NCI-H748 (cell line): ENCODE data around the gene LST1.
A peak's percentile ranks its signal among the peaks of the same experiment; 100 is the strongest.

Experiments
- DNase-seq: peaks from one replicate; lab custom pipeline; 2025; ENCODE audit not compliant: unreplicated experiment; lab: John Stamatoyannopoulos, UW

The LST1 gene

DNA sequence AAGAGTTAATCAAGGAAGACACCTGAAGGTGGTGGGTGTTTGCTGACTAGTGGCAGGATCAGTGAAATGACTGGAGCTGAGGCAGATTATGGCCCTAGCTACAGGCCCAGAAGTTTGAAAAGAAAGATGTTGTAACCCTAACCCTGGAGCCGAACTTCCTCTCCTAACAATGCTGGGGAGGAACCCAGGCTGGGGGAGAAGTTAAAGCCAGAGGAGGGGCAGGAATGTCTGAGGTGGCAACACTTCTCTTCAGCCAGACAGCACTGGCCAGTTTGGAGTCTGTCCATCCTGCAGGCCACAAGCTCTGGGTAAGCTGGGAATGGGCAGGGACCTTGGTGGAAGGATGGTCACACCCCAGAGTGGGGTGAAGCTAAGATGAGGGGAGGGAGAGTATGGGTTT is at the start of gene LST1:
Gene LST1, plus strand, starts transcription at position 270 of the 400 bp plus-strand sequence. CDS start 1,023 bp downstream, outside the sequence.
- no peak for DNase-seq

GRCh38 chr6:31538805-31539400 is 47.2 kb upstream of the LST1 start:
- no peak for DNase-seq

DNA sequence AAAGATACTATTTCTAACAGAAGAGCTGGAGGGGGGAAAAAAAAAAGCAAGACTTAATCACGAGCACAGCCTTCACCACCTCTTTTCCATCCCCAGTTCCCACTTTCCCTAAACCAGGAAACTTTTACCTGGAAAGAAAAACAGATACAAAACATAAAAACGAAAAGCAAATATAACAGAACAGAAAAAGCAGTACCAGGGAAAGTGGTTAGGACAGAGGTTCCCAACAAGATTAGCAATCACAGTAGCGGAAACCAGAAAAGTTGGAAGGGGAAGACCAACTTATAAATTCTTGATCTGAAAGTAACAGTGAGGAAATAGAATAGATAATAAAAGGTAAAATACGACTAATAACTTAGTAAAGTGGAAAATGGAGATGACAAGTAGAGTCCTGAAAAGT is 45.4 kb upstream of the LST1 start:
- DNase-seq: no peak

GRCh38 chr6:31541059-31541657 is 44.9 kb upstream of the LST1 start:
- DNase-seq: peak; percentile 80

DNA sequence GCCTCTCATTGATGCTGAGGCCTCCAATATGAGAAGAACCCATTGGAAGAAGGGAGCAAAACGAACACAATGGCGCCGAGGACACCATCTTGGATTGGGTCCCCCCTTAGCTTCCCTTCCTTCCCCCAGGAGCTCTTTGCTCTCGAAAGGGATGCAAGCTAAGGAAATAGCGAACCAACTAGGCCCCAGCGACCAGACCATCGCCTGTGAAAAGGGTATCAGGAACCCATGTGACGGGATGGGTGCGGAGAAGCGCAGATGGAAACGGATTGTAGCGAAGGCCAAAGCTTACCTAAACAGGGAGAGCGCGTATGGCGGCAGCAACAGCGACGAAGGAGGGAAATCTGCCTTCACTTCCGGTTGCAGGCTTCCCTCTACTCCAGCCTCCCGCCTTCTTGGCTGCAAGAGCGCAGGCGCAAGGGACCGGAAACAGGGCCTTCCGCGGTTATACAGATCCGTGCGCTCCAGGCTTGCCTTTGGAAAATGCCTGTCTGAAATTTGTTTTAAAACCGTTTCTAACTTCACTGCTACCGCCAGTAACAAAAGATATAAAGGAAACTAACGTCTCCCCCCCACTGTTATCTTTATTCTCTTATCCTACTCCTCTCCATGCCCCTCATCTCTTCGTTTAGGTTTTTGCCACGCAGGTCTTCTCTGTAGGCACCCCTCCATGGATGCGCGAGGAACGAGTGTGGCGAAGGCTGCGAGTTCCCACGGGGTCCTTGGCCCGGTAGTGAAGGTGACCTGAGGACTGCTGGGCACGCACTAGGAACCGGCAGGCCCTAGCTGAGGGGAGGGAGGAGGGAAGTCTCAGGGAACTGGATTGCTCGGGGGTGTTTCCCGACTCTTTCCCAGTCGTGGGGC is 44.2 kb upstream of the LST1 start, which contains the start of gene DDX39B:
Gene DDX39B, minus strand, starts transcription at position 346 of the 864 bp plus-strand sequence. CDS start 1,471 bp downstream, outside the sequence.
- DNase-seq: peak; percentile 99

- DNase-seq: no peak
Observed at GRCh38 chr6:31543639-31544038, 42.4 kb upstream of the LST1 start.

GRCh38 chr6:31544676-31545075 is 41.4 kb upstream of the LST1 start:
- no peak for DNase-seq

GRCh38 chr6:31545291-31545690 is 40.8 kb upstream of the LST1 start:
- DNase-seq: no peak

- DNase-seq: peak; percentile 99
Observed at GRCh38 chr6:31546339-31546957, 39.6 kb upstream of the LST1 start, which contains the start of gene ATP6V1G2. Gene ATP6V1G2, minus strand, starts transcription at chr6:31546608. Its CDS starts 49 bp downstream, at chr6:31546559.

DNA sequence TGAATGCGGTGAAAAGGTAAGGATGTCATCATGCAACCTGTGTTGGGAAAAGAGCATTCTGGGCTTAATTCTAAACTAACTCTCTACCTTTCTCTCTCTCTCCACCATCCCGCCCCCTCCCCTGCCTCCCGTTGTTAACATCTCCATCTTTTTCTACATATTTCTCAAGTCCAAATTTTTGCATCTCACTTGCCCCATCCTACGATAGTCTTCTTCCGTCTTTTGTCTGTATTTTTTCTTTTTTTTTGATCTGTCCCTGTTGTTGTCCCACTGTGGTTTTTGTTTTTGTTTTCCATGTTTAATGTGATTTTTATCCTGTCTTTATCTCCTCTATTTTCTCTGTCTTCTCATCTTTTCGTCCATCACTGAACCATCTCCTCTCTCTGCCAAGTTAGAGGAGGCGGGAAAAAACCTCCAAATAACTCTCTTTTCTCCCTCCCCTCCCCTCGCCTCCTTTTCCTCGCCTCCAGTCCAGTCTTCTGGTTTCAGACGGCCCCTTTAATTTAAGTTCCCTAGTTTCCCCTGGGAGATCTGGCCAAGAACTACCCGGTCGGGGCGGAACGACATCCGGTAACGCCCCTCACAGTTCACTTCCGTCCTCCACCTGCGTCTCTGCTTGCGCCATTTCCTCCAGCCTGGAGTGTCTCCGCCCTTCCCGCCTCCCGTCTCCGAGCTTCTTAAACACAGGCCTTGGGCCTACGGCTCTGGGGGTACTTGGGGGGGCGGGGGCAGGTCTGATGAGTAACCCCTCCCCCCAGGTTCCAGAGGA is 38.9 kb upstream of the LST1 start, which contains the start of gene NFKBIL1:
Gene NFKBIL1, plus strand, starts transcription at position 651 of the 769 bp plus-strand sequence. Its CDS starts 87 bp downstream, at position 738.
- peak; percentile 99 for DNase-seq

- DNase-seq: no peak
Observed at GRCh38 chr6:31547727-31548543, 38.1 kb upstream of the LST1 start.

DNA sequence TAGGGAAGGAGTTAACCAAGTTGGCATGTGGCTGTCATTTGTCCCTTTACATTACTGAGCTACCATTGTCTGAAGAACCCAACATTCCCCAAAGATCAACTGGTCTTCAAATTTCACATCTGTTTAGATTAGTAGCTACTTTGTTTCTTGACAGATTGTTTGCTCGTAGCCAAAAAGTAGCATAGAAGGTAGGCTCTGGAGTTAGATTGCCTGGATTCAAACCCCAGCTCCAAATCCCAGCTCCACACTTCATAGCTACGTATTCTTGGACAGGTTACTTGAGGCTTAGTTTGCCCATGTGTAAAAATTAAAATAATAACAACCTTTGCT is 37.6 kb upstream of the LST1 start:
- DNase-seq: no peak

DNA sequence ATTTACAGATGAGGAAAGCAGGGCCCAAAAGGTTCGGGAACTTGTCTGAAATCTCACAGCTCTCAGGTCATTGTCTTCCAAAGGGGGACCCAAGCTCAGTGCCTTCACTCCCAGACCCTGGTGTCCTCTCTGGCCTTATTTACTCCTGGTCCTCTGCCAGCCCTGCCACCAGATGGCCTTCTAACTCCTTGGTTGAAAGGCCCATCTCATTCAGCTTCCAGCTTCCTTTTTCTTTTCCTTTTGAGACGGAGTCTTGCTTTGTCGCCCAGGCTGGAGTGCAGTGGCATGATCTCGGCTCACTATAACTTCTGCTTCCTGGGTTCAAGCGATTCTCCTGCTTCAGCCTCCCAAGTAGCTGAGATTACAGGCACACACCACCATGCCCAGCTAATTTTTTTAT is 34.7 kb upstream of the LST1 start:
- peak; percentile 33 for DNase-seq

DNA sequence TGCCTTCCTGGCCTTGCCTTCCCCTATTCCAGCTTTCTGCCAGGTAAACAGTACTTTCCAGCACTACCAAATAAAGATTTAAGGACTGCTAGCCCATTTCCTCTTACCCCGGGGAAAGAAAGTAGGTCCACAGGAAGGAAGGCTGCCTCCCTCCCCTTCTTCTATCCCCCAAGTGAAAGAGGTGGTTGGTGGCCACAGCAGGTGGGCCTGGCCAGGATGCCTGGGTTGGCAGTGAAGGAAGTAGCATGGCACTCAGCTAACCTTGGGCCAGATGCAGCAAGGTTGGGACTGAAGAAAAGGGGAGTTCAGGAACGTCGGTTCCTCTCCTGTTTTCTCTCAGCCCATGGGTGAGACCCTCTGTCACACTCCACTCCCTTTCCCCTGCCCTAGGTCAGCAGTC is 29.8 kb upstream of the LST1 start:
- DNase-seq: no peak

DNA sequence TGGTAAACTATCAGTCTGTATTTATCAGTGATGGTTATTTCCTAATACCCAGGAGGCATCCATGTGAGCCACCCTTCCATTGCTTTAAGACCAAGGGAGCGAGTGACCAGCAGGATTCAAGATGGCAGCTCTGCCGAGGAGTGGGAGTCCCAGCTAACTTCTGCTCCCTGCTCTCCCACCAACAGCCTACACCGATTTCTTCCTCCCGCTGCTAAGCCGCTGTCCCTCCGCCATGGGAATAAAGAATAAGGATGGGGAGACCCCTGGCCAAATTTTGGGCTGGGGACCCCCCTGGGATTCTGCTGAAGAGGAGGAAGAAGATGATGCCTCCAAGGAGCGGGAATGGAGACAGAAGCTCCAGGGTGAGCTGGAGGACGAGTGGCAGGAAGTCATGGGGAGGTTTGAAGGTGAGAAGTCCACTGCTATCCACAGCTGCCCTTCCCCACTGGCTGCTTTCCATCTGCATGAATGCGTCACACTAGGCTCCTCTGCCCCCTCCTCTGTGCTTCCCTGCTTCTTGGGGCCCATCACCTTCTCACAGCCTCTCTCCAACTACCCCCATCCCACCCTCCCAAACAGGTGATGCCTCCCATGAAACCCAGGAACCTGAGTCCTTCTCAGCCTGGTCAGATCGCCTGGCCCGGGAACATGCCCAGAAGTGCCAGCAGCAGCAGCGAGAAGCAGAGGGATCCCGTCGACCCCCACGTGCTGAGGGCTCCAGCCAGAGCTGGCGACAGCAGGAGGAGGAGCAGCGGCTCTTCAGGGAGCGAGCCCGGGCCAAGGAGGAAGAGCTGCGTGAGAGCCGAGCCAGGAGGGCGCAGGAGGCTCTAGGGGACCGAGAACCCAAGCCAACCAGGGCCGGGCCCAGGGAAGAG is 28.4 kb upstream of the LST1 start:
- DNase-seq: no peak

GRCh38 chr6:31558318-31558625 is 27.8 kb upstream of the LST1 start:
- DNase-seq: no peak

DNA sequence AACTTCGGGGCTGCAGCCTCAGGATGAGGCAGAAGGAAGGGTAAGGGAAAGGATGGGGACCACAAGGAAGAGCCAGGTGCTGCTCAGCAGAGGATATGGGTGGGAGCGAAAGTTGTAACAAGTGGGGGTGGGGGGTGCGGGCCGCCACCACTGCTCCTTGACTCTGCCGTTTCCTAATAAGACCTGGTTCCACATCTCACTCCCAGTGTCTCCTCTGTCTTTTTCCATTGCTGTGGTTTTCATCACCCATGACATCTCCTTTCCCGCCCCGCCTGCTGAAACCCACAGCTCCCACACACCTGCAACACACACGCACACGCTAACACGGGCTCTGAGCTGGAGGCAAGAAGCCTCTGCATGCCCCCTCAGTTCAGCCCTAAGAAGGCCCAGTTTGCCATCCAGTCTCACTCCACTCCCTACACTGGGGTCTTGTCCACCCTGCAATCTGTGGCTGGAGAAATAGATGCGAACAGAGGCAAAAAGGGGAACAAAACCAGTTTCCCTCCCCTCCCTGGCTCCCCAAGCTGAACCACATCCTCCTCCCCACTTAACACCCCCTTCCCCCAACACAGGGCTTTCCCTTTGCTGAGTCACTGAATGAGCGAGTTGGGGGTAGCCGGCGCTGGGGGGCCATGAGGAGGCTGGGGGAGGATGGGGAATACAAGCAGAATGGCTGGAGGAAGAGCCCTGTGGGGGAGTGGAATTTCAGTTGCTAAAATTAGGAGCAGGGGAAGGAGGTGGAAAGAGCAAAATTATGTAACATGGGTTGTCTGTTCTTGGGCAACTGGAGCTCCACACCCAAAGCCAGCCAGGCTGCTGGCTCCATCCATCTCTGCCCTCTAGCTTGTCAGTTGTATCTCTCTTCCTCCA is 27.2 kb upstream of the LST1 start:
- DNase-seq: no peak

- DNase-seq: no peak
Observed at GRCh38 chr6:31559606-31559957, 26.5 kb upstream of the LST1 start.
